Measurements from ENCODE around the gene CDYL. TPM values are rescaled to one million over a fixed set of nuclear protein-coding genes. Genes with fewer than 3 reads are reported as not detected.
A peak's percentile ranks its signal among the peaks of the same experiment; 100 is the strongest.

Gene CDYL
- total RNA-seq, 1 donor from 2014 or later: 31.9 TPM

DNA sequence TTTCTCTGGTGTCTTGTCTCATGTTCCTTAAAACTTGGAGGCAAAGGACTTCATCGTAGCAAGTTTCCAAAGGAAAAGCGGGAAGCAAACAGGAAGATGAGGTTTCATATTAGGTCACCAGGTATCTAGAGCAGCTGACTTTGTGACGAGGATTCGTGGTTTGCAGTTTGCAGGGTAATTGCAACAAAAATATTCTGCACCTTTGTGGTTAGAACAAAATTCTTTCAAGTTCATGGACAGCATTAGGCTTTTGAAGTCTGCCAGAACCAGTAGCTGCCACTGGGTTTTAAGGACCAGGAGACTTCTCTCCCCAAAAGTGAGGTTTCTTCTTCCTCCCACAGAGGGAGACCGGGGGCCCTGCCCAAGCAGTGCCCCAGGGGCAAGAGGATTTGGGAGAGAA, 164.2 kb downstream of the CDYL start:
- Histone ChIP-seq H3K9me3 (no peaks in the 10 kb centered on the region), H3K4me3 (no peak overlapping the region), H3K27me3 (no peaks in the 10 kb centered on the region), H3K36me3 (peaks cover 0 to 5% of the 10 kb centered on the region in 2 donors), H3K27ac (no peak overlapping the region), H3K4me1 (peaks cover 28% of the 10 kb centered on the region)
- intact Hi-C loops (cut with DNase I): no loop called here
- TF ChIP-seq POLR2AphosphoS5 (IDR thresholded peaks at IDR 0.05; ENCODE audit: insufficient read depth in 1 of 2, low read depth in 1 of 2): no peak
- TF ChIP-seq, protein P1, sequence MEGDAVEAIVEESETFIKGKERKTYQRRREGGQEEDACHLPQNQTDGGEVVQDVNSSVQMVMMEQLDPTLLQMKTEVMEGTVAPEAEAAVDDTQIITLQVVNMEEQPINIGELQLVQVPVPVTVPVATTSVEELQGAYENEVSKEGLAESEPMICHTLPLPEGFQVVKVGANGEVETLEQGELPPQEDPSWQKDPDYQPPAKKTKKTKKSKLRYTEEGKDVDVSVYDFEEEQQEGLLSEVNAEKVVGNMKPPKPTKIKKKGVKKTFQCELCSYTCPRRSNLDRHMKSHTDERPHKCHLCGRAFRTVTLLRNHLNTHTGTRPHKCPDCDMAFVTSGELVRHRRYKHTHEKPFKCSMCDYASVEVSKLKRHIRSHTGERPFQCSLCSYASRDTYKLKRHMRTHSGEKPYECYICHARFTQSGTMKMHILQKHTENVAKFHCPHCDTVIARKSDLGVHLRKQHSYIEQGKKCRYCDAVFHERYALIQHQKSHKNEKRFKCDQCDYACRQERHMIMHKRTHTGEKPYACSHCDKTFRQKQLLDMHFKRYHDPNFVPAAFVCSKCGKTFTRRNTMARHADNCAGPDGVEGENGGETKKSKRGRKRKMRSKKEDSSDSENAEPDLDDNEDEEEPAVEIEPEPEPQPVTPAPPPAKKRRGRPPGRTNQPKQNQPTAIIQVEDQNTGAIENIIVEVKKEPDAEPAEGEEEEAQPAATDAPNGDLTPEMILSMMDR (IDR thresholded peaks at IDR 0.05): no peak
- TF ChIP-seq POLR2A (IDR thresholded peaks at IDR 0.05): no peak
- no peak for DNase-seq (ENCODE audit: extremely low spot score in 2 of 2)

DNA sequence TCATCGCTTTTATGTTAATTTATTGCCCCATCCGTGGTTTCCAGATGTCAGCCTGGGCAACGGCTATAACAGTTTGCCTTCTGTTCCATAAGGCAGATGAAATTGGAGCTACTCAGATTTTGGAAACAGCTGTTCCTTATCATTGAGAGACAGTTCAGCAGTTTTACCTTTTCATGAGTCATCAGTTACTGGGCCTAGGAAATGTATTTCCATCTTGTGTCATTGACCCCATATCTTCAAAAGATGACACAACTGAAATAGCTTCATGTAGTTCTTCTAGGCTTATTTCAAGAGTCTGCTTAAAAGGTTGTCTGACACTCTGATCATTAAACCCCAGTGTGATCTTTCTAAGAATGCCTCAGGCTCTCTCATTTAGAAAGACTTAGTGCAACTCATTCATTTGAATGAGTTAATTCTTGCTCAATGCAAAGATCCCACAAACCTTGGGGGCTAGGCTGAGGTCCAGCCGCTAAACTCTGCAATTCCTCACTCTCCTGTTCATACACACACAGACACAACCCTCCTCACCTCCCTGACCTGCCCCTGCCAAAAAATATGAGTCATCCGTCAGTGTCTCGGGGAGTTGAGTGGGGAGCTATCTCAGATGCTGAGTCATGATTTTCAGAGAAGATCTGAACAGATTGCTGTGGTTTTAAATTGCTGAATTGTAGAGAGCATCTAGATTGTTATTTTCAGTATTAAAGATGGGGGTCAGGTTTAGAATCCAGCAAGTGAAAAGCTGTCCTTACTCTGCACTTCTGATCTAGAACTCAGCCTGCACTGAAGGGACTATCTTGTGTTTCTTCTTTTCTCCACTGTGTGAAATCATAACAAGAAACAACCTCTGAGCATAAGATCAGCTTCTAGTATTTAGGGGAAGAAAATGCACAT, 165.8 kb downstream of the CDYL start:
- DNase-seq (ENCODE audit: extremely low spot score in 2 of 2): no peak
- Histone ChIP-seq H3K36me3 (peaks cover 0 to 17% of the 10 kb centered on the region in 2 donors), H3K27me3 (no peaks in the 10 kb centered on the region), H3K9me3 (no peaks in the 10 kb centered on the region), H3K4me3 (no peak overlapping the region), H3K4me1 (peaks cover 28% of the 10 kb centered on the region), H3K27ac (peak overlapping the region; percentile 1)
- TF ChIP-seq POLR2AphosphoS5 (IDR thresholded peaks at IDR 0.05; ENCODE audit: insufficient read depth in 1 of 2, low read depth in 1 of 2) (peak in 1 of 2 donors; percentile 68), POLR2A (IDR thresholded peaks at IDR 0.05) (no peak)
- TF ChIP-seq, protein P1 (IDR thresholded peaks at IDR 0.05): no peak
- intact Hi-C loops (cut with DNase I): no loop called here

DNA sequence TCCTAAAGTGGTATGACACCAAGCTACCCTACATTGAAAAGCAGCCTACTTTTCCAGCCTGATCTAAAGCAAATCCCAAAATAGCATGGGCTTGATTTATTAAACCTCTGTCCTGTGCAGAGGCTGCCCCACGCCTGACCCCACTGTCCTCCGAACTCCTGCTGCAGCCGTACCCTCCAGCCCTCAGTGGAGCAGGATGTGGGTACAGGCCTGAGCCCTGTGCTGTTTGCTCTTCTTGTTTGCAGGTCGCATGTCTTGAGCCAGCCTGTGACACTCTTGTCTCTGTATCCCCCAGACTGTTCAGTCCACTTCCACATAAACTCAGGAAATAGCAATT, 166.4 kb downstream of the CDYL start:
- no peaks in the 10 kb centered on the region for H3K9me3 ChIP-seq
- H3K27me3 ChIP-seq: no peaks in the 10 kb centered on the region
- intact Hi-C loops (cut with DNase I): no loop called here
- peak overlapping the region; percentile 1 for H3K27ac ChIP-seq
- H3K4me1 ChIP-seq: peaks cover 28% of the 10 kb centered on the region
- TF ChIP-seq POLR2A (IDR thresholded peaks at IDR 0.05): no peak
- no peak for TF ChIP-seq POLR2AphosphoS5 (IDR thresholded peaks at IDR 0.05; ENCODE audit: insufficient read depth in 1 of 2, low read depth in 1 of 2)
- no peak overlapping the region for H3K4me3 ChIP-seq
- DNase-seq (ENCODE audit: extremely low spot score in 2 of 2): no peak
- peaks cover 0 to 17% of the 10 kb centered on the region in 2 donors for H3K36me3 ChIP-seq

DNA sequence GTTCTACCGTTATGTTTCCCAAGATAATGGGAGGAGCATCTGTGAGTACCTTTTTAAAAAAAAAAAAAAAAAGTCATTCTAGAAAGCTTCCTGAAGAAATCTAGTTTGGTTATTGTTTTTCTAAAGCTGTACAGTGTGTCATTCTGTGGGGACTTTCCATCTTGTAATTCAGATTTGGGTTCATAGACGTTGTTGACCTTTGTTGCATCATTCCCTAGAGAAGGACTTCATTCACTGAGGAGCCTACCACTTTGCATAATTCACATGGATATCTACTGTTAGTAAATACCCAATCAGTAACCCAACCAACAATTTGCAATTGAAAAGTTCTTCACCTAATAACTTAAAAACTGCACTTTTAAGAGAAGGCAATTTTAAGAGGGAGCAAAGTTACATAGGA, 167.5 kb downstream of the CDYL start:
- peaks cover 28% of the 10 kb centered on the region for H3K4me1 ChIP-seq
- H3K27ac ChIP-seq: no peak overlapping the region
- no peak for DNase-seq (ENCODE audit: extremely low spot score in 2 of 2)
- no peaks in the 10 kb centered on the region for H3K9me3 ChIP-seq
- intact Hi-C loops (cut with DNase I): no loop called here
- H3K4me3 ChIP-seq: no peak overlapping the region
- H3K27me3 ChIP-seq: no peaks in the 10 kb centered on the region
- TF ChIP-seq POLR2A (IDR thresholded peaks at IDR 0.05) (no peak), POLR2AphosphoS5 (IDR thresholded peaks at IDR 0.05; ENCODE audit: insufficient read depth in 1 of 2, low read depth in 1 of 2) (no peak)
- TF ChIP-seq, protein P1 (IDR thresholded peaks at IDR 0.05): no peak
- peaks cover 0 to 17% of the 10 kb centered on the region in 2 donors for H3K36me3 ChIP-seq

DNA sequence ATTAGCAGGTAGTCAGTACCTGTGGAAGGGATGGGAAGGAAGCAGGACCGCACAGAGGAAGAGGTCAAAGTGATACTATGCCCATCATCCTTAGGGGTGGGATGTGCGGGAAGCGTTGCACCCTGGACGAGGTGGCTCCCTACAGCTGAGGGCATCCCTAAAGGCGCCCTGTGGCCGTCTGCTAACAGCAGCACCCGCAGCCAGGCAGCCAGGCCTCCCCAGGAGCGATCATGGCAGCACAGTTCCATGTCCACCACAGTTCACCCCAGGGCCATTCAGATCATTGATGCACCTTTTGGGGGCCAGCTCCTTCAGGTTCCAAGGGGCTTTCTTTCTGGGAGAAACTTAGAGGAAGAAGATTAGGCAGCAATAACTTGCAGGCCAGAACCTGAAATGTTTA, 168.1 kb downstream of the CDYL start:
- TF ChIP-seq POLR2AphosphoS5 (IDR thresholded peaks at IDR 0.05; ENCODE audit: insufficient read depth in 1 of 2, low read depth in 1 of 2) (no peak), POLR2A (IDR thresholded peaks at IDR 0.05) (no peak)
- TF ChIP-seq, protein P1 (IDR thresholded peaks at IDR 0.05): no peak
- intact Hi-C loops (cut with DNase I): no loop called here
- Histone ChIP-seq H3K27ac (no peak overlapping the region), H3K36me3 (peaks cover 0 to 17% of the 10 kb centered on the region in 2 donors), H3K9me3 (no peaks in the 10 kb centered on the region), H3K4me3 (no peak overlapping the region), H3K27me3 (no peaks in the 10 kb centered on the region), H3K4me1 (peaks cover 28% of the 10 kb centered on the region)
- DNase-seq (ENCODE audit: extremely low spot score in 2 of 2): no peak
